ENCODE data around the gene CGRRF1.

CGRRF1 gene, protein sequence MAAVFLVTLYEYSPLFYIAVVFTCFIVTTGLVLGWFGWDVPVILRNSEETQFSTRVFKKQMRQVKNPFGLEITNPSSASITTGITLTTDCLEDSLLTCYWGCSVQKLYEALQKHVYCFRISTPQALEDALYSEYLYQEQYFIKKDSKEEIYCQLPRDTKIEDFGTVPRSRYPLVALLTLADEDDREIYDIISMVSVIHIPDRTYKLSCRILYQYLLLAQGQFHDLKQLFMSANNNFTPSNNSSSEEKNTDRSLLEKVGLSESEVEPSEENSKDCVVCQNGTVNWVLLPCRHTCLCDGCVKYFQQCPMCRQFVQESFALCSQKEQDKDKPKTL

DNA sequence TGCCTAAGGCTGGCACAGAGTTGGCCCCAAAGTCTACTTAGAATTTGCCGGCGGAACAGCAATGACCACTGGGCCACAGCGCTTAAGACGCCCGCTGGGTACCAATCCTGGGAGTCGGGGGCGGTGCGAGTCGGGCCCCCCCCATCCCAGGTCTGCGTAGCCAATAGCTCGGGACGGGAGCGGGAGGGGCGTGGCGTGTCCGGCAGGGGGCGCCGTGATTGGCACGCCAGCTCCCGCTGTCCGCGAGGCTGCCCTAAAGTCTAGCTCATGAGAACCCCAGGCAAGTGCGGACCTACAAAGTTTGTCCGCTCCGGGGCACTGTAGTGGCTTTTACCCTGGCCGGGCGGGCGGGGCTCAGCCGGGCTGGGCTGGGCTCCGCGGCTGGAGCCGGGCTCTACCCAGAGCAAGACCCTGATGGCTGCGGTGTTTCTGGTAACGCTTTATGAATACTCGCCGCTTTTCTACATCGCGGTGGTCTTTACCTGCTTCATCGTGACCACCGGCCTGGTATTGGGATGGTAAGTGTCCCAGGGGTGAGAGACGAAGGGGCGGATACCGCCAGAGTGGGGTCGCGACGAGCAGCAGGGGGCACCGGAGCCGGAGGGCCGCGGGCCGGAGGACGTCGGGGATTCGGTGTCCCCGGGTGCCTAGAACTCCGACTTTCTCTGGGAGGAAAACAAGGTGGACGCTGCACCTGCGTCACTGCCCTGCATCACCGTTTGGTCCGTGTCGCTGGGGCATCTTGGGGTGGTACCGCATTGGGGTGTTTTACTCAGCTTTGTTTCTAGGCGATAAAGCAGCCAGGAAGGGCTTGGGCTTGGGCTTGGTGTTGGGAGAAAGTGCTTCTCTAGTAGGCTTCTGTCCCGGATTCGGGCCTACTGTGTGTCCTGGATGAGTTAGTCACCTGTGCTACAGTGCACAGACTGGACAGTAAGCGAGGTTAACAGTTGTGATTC lies at the start of gene CGRRF1:
TSS of gene CGRRF1 (plus strand) at position 361 of the 956 bp plus-strand sequence. CDS start at position 415, 54 bp downstream.
- in situ Hi-C loops (cut with HindIII; ENCODE audit: low sequenced_read_pairs): no loop called here

DNA sequence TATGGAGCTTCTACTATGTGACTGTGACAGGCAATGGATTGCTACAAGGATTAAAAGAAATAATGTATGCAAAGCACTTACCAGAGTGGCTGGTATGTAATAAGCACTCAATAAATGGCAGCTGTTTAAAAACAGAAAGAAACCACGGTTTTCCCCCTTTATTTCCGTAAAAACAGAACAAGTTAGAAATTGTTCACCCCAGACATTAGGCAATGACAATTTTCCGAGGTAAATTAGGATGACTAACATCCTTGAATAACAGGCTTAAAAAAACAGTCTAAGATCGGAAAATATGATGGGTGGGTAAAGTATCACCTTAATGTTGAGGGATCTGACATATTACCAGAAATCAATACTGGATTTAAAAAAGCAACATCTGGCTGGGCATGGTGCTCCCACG lies 47.7 kb upstream of the CGRRF1 start:
- in situ Hi-C loops (cut with HindIII; ENCODE audit: low sequenced_read_pairs): no loop called here

DNA sequence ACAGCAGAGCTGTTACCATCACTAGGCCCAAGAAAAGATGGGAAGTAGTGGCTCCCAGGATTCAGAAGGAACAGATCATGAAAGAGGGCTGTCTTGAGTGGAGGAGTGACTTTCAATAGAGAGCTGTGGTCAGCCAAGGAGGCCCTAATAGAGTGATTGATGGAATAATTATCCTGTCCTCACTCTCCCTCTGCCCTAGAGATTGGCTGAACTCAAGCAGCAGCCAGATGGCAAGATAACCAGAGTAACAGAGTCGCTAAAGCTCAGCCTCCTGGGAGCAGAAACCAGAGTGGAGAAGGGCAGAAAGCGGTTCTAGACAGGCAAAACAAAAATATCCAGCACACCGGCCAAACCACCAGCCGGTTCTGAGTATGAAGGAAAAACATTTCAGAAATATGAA lies 44.1 kb upstream of the CGRRF1 start:
- in situ Hi-C loops (cut with HindIII; ENCODE audit: low sequenced_read_pairs): no loop called here

DNA sequence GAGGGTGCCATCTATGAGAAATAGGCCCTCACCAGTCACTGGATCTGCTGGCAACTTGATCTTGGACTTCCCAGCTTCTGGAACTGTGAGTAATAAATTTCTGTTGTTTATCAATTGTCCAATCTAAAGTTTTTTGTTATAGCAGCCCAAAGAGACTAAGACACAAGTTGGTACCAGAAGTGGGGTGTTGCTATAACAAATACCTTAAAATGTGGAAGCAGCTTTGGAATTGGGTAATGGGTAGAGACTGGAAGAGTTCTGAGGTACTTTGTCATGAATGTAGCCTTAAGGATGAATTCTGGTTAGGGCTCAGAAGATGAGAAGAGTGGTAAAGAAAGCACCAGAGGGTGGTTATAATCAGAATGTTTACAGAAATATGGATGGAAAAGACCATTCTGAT lies 42.4 kb upstream of the CGRRF1 start:
- in situ Hi-C loops (cut with HindIII; ENCODE audit: low sequenced_read_pairs): no loop called here

DNA sequence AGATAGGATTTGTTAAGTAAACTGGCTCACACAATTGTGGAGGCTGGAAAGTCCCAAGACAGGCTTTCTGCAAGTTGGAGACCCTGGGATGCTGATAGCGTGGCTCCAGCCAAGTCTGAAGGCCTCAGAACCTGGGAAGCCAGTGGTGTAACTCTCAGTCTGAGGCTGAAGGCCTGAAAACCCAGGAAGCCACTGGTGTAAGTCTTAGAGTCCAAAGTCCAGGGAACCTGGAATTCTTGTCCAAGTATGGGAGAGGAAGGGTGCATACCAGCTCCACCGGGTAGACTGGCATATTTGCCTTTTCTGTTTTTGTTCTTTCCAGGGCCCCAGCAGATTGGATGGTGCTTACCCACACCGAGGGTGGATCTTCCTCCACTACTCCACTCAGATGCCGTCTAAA lies 39.0 kb upstream of the CGRRF1 start:
- in situ Hi-C loops (cut with HindIII; ENCODE audit: low sequenced_read_pairs): no loop called here

- in situ Hi-C loops (cut with HindIII; ENCODE audit: low sequenced_read_pairs): no loop called here
These were observed 38.1 kb upstream of the CGRRF1 start for GRCh38 chr14:54471641-54472040.

- in situ Hi-C loops (cut with HindIII; ENCODE audit: low sequenced_read_pairs): no loop called here
These were observed 37.4 kb upstream of the CGRRF1 start for GRCh38 chr14:54472315-54472714.

DNA sequence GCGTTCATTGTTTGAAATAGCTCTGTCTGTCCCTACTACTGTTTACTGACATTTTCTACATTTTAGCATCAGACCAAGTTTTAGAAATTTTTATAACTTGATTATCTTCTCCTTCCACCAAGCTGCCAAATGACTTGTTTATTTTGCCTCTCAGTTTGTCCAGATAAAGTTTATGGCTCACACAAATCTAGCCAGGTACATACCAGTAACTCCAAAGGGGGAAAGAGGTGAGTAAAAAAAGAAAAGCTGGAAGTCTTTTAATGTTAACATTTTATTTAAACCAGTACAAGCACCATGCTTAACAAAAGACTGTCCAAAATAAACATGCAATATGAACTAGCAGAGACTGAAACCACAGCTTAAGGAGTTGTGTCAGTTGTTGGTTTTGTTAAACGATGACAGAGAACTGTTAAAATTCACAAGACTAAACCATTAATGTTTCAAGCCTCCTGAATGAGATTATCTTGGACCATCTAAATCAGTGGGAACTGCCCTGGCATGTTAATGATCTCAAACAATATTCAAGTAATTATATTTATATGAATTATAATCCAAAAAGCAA lies 35.4 kb upstream of the CGRRF1 start:
- in situ Hi-C loops (cut with HindIII; ENCODE audit: low sequenced_read_pairs): no loop called here

GRCh38 chr14:54475187-54475899 lies 34.4 kb upstream of the CGRRF1 start:
- in situ Hi-C loops (cut with HindIII; ENCODE audit: low sequenced_read_pairs): no loop called here

DNA sequence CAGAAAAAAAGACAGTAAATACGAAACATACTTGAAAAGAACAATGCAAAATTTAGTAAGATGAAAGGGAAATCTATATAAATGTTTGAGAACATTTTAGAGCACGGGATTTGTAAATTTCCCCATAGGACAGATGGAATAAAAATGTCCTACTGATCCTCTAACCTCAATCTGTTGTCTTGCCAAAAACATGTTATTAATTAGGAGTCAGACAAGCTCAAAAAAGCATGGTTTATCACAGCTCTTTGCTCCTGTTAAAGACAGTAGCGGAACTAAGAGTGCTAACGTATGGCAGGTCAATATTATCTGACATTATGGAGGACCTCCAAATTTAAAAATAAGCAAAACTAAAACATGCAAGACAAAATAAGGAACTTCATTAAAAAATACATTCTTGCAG lies 33.8 kb upstream of the CGRRF1 start:
- in situ Hi-C loops (cut with HindIII; ENCODE audit: low sequenced_read_pairs): no loop called here

GRCh38 chr14:54478636-54479215 lies 31.0 kb upstream of the CGRRF1 start:
- in situ Hi-C loops (cut with HindIII; ENCODE audit: low sequenced_read_pairs): no loop called here

- in situ Hi-C loops (cut with HindIII; ENCODE audit: low sequenced_read_pairs): no loop called here
These were observed 28.7 kb upstream of the CGRRF1 start for GRCh38 chr14:54480830-54481562.

- in situ Hi-C loops (cut with HindIII; ENCODE audit: low sequenced_read_pairs): no loop called here
These were observed 28.0 kb upstream of the CGRRF1 start for GRCh38 chr14:54481695-54482094.

- in situ Hi-C loops (cut with HindIII; ENCODE audit: low sequenced_read_pairs): no loop called here
These were observed 26.5 kb upstream of the CGRRF1 start for GRCh38 chr14:54483073-54483745.

- in situ Hi-C loops (cut with HindIII; ENCODE audit: low sequenced_read_pairs): no loop called here
These were observed 25.9 kb upstream of the CGRRF1 start for GRCh38 chr14:54483846-54484245.

- in situ Hi-C loops (cut with HindIII; ENCODE audit: low sequenced_read_pairs): no loop called here
These were observed 23.0 kb upstream of the CGRRF1 start for GRCh38 chr14:54486685-54487084.

GRCh38 chr14:54487771-54488170 lies 21.9 kb upstream of the CGRRF1 start:
- in situ Hi-C loops (cut with HindIII; ENCODE audit: low sequenced_read_pairs): no loop called here

DNA sequence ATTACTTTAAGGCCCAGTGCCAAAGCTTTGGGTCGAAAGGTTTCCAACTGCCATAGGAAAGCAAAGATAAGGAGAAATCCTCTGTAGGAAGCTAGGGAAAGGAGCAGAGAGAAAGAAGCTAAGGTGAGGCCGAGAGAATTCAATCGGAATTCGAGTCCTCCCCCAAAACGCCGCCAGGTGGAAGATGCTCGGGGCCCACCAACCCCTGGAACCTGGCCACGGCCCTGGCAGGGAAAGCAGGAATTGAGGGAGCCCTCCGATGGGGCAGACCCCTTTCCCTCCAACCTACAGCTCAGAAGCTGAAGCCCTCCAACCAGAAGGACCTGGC lies 21.4 kb upstream of the CGRRF1 start:
- in situ Hi-C loops (cut with HindIII; ENCODE audit: low sequenced_read_pairs): no loop called here

DNA sequence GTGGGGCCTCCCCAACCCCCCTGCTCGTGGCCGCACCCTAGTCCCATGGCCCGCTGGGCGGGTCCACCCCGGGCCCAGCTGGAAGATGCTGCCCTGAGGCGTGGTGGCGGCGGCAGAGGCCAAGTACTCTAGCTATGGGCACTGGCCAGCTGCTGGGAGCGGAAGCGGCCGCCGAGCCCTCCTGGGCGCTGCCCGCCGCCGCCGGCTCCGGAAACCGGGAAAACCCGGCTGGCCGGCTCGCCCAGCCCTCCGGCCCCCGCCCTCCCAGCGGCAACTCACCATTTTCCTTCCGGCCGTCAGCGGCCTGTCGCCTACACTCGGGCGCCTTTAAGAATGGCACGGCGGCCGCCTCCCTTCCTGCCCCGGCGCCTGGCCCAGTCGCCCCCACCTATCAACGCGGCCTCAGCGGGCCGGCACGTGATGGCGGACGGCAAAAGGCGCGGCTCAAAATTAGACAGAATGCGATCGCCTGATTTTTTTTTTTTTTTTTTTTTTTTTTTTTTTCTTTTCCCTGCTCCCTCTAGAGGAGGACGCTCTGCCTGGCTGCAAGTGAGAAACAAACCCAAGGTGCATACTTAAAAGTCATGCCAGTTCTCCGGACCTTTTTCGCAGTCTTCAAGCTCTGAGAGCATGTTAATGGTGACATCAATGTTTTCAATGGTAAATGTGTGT lies 20.9 kb upstream of the CGRRF1 start, which contains the start of gene GMFB:
TSS of gene GMFB (minus strand) at position 335 of the 672 bp plus-strand sequence. CDS start at position 282, 53 bp downstream.
- in situ Hi-C loops (cut with HindIII; ENCODE audit: low sequenced_read_pairs): no loop called here

Data from DLD1 (cell line).